Measurements from ENCODE around the gene MYO1G. TPM values are rescaled to one million over a fixed set of nuclear protein-coding genes. Genes with fewer than 3 reads are reported as not detected.

MYO1G gene
- polyA plus RNA-seq, 1 of the 3 experiments (the other 2 are of a cell fraction), result 0.05 TPM

- H3K9ac ChIP-seq, result no peak overlapping the region
- peaks cover 0 to 3% of the 10 kb centered on the region in 2 experiments; a peak in 1 of 4 replicates for H3K4me1 ChIP-seq (ENCODE audit: control insufficient read depth in 1 of 2, insufficient read depth in 2 of 2, low read depth in 1 of 2, low read length in 1 of 2)
- no peaks in the 10 kb centered on the region for H3K36me3 ChIP-seq (replicated peaks in 1 of 2; ENCODE audit: control insufficient read depth in 1 of 2, insufficient read depth in 2 of 2, low read length in 1 of 2)
- H2AFZ ChIP-seq (ENCODE audit: low read depth), result no peak overlapping the region
- no peak overlapping the region for H3K27ac ChIP-seq (ENCODE audit: low read depth in 2 of 2, low read length in 1 of 2)
- no peaks in the 10 kb centered on the region for H3F3A ChIP-seq (replicated peaks; ENCODE audit: insufficient read depth)
- TF ChIP-seq TCF12 (IDR thresholded peaks at IDR 0.05) (no peak), CHD2 (IDR thresholded peaks at IDR 0.05; ENCODE audit: low read length, partially characterized antibody) (no peak), NRF1 (IDR thresholded peaks at IDR 0.05; ENCODE audit: low read depth, low read length) (no peak), REST (IDR thresholded peaks at IDR 0.05; ENCODE audit: low read depth, low read length) (no peak), SMC3 (IDR thresholded peaks at IDR 0.05; ENCODE audit: low read depth, low read length) (no peak), EZH2phosphoT487 (IDR thresholded peaks at IDR 0.05; ENCODE audit: borderline replicate concordance, low read depth) (no peak), POLR2AphosphoS5 (IDR thresholded peaks at IDR 0.05; ENCODE audit: low read depth, low read length) (no peak), GABPA (IDR thresholded peaks at IDR 0.05; ENCODE audit: low read depth) (no peak), PBX3 (IDR thresholded peaks at IDR 0.05) (no peak), TAF1 (IDR thresholded peaks at IDR 0.05; ENCODE audit: borderline replicate concordance, low read depth, low read length) (no peak), RFX5 (IDR thresholded peaks at IDR 0.05; ENCODE audit: low read length) (no peak), MXI1 (IDR thresholded peaks at IDR 0.05; ENCODE audit: low read depth, low read length) (no peak)
- no peaks in the 10 kb centered on the region for H3K9me2 ChIP-seq
- no peak for DNase-seq
- CTCF ChIA-PET, result interaction anchor here (0.8 to 13.2 kb wide), 4 partner anchors 13 to 62 kb away, joined by 3 to 135 read pairs (median 4); no protein-coding TSS in a partner anchor
- POLR2A ChIA-PET, result no interaction called here
- no peak overlapping the region for H3K4me3 ChIP-seq (ENCODE audit: low read depth in 2 of 2, low read length in 1 of 2)
- H3K9me3 ChIP-seq, result no peaks in the 10 kb centered on the region
- H3K27me3 ChIP-seq (ENCODE audit: insufficient read depth), result no peaks in the 10 kb centered on the region
- H3K4me2 ChIP-seq, result no peak overlapping the region
- no peaks in the 10 kb centered on the region for H3K79me2 ChIP-seq (ENCODE audit: insufficient read depth)
- H4K20me1 ChIP-seq (ENCODE audit: insufficient read depth), result no peaks in the 10 kb centered on the region
Measured at GRCh38 chr7:44918029-44918428, 60.8 kb downstream of the MYO1G start.

GRCh38 chr7:44917465-44917864 lies 61.4 kb downstream of the MYO1G start:
- no peak overlapping the region for H3K4me2 ChIP-seq
- H4K20me1 ChIP-seq (ENCODE audit: insufficient read depth), result no peaks in the 10 kb centered on the region
- H3K27me3 ChIP-seq (ENCODE audit: insufficient read depth), result no peaks in the 10 kb centered on the region
- H3K4me1 ChIP-seq (ENCODE audit: control insufficient read depth in 1 of 2, insufficient read depth in 2 of 2, low read depth in 1 of 2, low read length in 1 of 2), result peaks cover 0 to 8% of the 10 kb centered on the region in 2 experiments; a peak in 1 of 4 replicates
- 50% methylated on average over 2 of the region's 2 CpGs for WGBS (ENCODE audit: low lambda C conversion rate)
- no peak overlapping the region for H3K9ac ChIP-seq
- no peaks in the 10 kb centered on the region for H3F3A ChIP-seq (replicated peaks; ENCODE audit: insufficient read depth)
- H3K79me2 ChIP-seq (ENCODE audit: insufficient read depth), result no peaks in the 10 kb centered on the region
- no peak overlapping the region for H3K27ac ChIP-seq (ENCODE audit: low read depth in 2 of 2, low read length in 1 of 2)
- no peak overlapping the region for H2AFZ ChIP-seq (ENCODE audit: low read depth)
- H3K4me3 ChIP-seq (ENCODE audit: low read depth in 2 of 2, low read length in 1 of 2), result no peak overlapping the region
- POLR2A ChIA-PET, result no interaction called here
- H3K36me3 ChIP-seq (replicated peaks in 1 of 2; ENCODE audit: control insufficient read depth in 1 of 2, insufficient read depth in 2 of 2, low read length in 1 of 2), result no peaks in the 10 kb centered on the region
- TF ChIP-seq ELF1 (IDR thresholded peaks at IDR 0.05) (no peak), YY1 (IDR thresholded peaks at IDR 0.05; ENCODE audit: low read depth) (no peak), RAD21 (IDR thresholded peaks at IDR 0.05; ENCODE audit: low read length) (no peak), EP300 (IDR thresholded peaks at IDR 0.05; ENCODE audit: borderline replicate concordance in 1 of 2, low read depth in 1 of 2, low read length in 1 of 2) (no peak), CHD2 (IDR thresholded peaks at IDR 0.05; ENCODE audit: low read length, partially characterized antibody) (no peak), MEF2A (IDR thresholded peaks at IDR 0.05; ENCODE audit: borderline replicate concordance, low read depth) (no peak)
- no peaks in the 10 kb centered on the region for H3K9me3 ChIP-seq
- CTCF ChIA-PET, result interaction anchor here (0.8 to 13.2 kb wide), 4 partner anchors 24 to 329 kb away, joined by 3 to 135 read pairs (median 3); no protein-coding TSS in a partner anchor
- no peaks in the 10 kb centered on the region for H3K9me2 ChIP-seq
- no peak for DNase-seq
